ENCODE measurements around the gene OAS1. TPM values are rescaled to one million over a fixed set of nuclear protein-coding genes. Genes with fewer than 3 reads are reported as not detected.

The OAS1 gene
- total RNA-seq, 1 experiment from 2014 or later: 0.64 TPM

GRCh38 chr12:112936927-112937326, 30.2 kb downstream of the OAS1 start:
- DNase-seq (ENCODE audit: low read depth, low spot score) (no peak), ATAC-seq (no peak)
- ChIA-PET CTCF (no interaction called here), RAD21 (ENCODE audit: low non-redundant PET in 1 of 2, low total read pairs in 2 of 2, uncharacterized antibody in 2 of 2, unreplicated experiment in 2 of 2) (no interaction called here), POLR2A (no interaction called here)
- Histone ChIP-seq H3K4me2 (ENCODE audit: low read length) (no peak overlapping the region), H3K9me2 (ENCODE audit: insufficient read depth) (no peaks in the 10 kb centered on the region), H3K79me2 (ENCODE audit: insufficient read depth, low read length) (no peaks in the 10 kb centered on the region; the same call in 1 of the 2 replicates), H3K27ac (ENCODE audit: low read depth, low read length) (no peak overlapping the region), H3K27me3 (ENCODE audit: insufficient read depth, low read length) (no peaks in the 10 kb centered on the region), H3K9ac (ENCODE audit: low read length) (no peak overlapping the region), H2AFZ (ENCODE audit: low read depth, low read length, poor library complexity, severe bottlenecking) (peak overlapping the region; percentile 16), H3K36me3 (ENCODE audit: control insufficient read depth in 1 of 2, insufficient read depth in 2 of 2, low read length in 2 of 2) (no peaks in the 10 kb centered on the region), H3K4me3 (replicated peaks in 1 of 2; ENCODE audit: low read depth in 1 of 2, low read length in 2 of 2) (no peak overlapping the region), H3K4me1 (ENCODE audit: control insufficient read depth in 1 of 2, insufficient read depth in 2 of 2, low read length in 2 of 2) (peaks cover 5 to 22% of the 10 kb centered on the region in 2 experiments; a peak in 2 of 4 replicates), H3K9me3 (ENCODE audit: control insufficient read depth in 1 of 2, insufficient read depth in 1 of 2, low read depth in 1 of 2, low read length in 2 of 2) (no peaks in the 10 kb centered on the region), H4K20me1 (ENCODE audit: insufficient read depth) (no peaks in the 10 kb centered on the region)
- BruUV-seq (replicated peaks): no TSS peak
- intact Hi-C loops (cut with micrococcal nuclease): no loop called here
- no peak for TF ChIP-seq JUND (IDR thresholded peaks at IDR 0.05)
- TF ChIP-seq CEBPB (IDR thresholded peaks at IDR 0.05; ENCODE audit: low read depth): no peak
- TF ChIP-seq POLR2A (IDR thresholded peaks at IDR 0.05; ENCODE audit: borderline replicate concordance, extremely low read depth, insufficient read depth, insufficient read length): no peak
- TF ChIP-seq EGR1 (IDR thresholded peaks at IDR 0.05; ENCODE audit: low read depth): no peak
- TF ChIP-seq SRF (IDR thresholded peaks at IDR 0.05; ENCODE audit: low read depth): no peak
- TF ChIP-seq TCF7L2 (IDR thresholded peaks at IDR 0.05; ENCODE audit: borderline replicate concordance, extremely low read depth, insufficient read depth, insufficient read length): no peak
- TF ChIP-seq ELF1 (IDR thresholded peaks at IDR 0.05; ENCODE audit: borderline replicate concordance, low read depth): no peak
- no peak for TF ChIP-seq REST (IDR thresholded peaks at IDR 0.05; ENCODE audit: low read depth)
